Measurements from ENCODE around the gene FCER2.

The FCER2 gene

DNA sequence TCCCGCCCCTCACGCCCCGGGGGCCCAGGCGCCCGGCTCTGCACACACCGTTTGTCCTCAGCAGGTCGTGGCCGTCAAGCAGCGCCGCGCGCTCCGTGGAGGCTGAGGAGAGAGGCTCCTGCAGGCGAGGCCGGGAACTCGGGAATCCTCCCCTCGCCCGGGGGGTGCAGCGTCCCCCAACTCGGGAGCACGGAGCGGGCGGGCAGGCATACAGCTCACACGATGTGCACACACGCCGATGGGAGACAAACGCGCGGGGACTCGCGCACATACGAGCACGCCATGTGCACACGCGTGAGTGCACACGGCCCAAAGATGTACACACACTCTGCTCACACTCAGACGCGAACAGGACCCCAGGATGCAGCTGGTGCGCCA lies 29.3 kb upstream of the FCER2 start:
- no peak for DNase-seq
- Histone ChIP-seq H2AFZ (ENCODE audit: low read length) (no peak overlapping the region), H3K79me2 (ENCODE audit: low read length) (no peaks in the 10 kb centered on the region), H4K20me1 (ENCODE audit: insufficient read depth, low read length) (no peaks in the 10 kb centered on the region), H3K27ac (ENCODE audit: low read length) (no peak overlapping the region), H3K9me3 (replicated peaks; ENCODE audit: insufficient read depth, low read length) (no peaks in the 10 kb centered on the region), H3K36me3 (replicated peaks; ENCODE audit: insufficient read depth, low read length) (no peaks in the 10 kb centered on the region), H3K4me2 (ENCODE audit: low read depth, low read length) (no peak overlapping the region), H3K4me1 (ENCODE audit: low read length) (no peaks in the 10 kb centered on the region), H3K9ac (ENCODE audit: low read length) (no peak overlapping the region), H3F3A (ENCODE audit: insufficient read depth, low read length) (no peaks in the 10 kb centered on the region), H3K4me3 (ENCODE audit: low read length) (no peak overlapping the region), H3K27me3 (replicated peaks; ENCODE audit: insufficient read depth, low read length) (peaks cover 91% of the 10 kb centered on the region), H3K9me2 (replicated peaks; ENCODE audit: insufficient read depth, low read length) (no peaks in the 10 kb centered on the region)
- TF ChIP-seq EZH2phosphoT487 (IDR thresholded peaks at IDR 0.05; ENCODE audit: low read length) (no peak), CTCF (IDR thresholded peaks at IDR 0.05; ENCODE audit: low read length) (no peak)

GRCh38 chr19:7730286-7731217 lies 28.6 kb upstream of the FCER2 start:
- no peaks in the 10 kb centered on the region for H3K79me2 ChIP-seq (ENCODE audit: low read length)
- peaks cover 91% of the 10 kb centered on the region for H3K27me3 ChIP-seq (replicated peaks; ENCODE audit: insufficient read depth, low read length)

DNA sequence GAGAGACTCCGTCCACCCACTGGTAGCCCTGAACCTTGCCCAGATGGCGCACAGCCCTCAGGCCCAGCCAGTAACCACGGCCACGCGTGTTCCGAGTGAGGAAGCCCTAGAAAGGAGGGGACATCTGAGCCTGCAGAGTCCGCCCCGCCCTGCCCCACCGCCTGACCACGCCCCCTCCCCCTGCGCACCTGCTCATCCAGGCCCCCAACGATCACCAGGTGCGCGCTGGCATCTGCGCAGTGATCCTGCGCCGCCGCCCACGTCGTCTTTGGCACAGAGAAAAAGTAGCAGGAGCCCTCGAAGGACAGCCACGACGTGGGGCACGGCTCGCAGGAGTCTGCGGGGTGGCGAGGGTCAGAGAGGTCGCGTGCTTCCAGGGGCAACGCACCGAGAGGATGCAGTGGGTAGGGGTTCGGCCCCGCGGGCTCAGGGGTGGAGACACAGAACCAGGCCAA lies 27.9 kb upstream of the FCER2 start:
- H3F3A ChIP-seq (ENCODE audit: insufficient read depth, low read length), result no peaks in the 10 kb centered on the region
- H3K27me3 ChIP-seq (replicated peaks; ENCODE audit: insufficient read depth, low read length), result peaks cover 91% of the 10 kb centered on the region
- no peaks in the 10 kb centered on the region for H3K79me2 ChIP-seq (ENCODE audit: low read length)
- DNase-seq, result no peak
- TF ChIP-seq EZH2phosphoT487 (IDR thresholded peaks at IDR 0.05; ENCODE audit: low read length), result no peak
- no peak for TF ChIP-seq CTCF (IDR thresholded peaks at IDR 0.05; ENCODE audit: low read length)
- no peak for TF ChIP-seq EZH2 (optimal IDR thresholded peaks at IDR 0.05; ENCODE audit: low read depth, low read length)
- H3K4me1 ChIP-seq (ENCODE audit: low read length), result no peaks in the 10 kb centered on the region
- no peak overlapping the region for H2AFZ ChIP-seq (ENCODE audit: low read length)
- no peaks in the 10 kb centered on the region for H3K9me3 ChIP-seq (replicated peaks; ENCODE audit: insufficient read depth, low read length)
- H3K4me2 ChIP-seq (ENCODE audit: low read depth, low read length), result no peak overlapping the region
- no peaks in the 10 kb centered on the region for H3K9me2 ChIP-seq (replicated peaks; ENCODE audit: insufficient read depth, low read length)
- H3K36me3 ChIP-seq (replicated peaks; ENCODE audit: insufficient read depth, low read length), result no peaks in the 10 kb centered on the region
- H4K20me1 ChIP-seq (ENCODE audit: insufficient read depth, low read length), result no peaks in the 10 kb centered on the region
- no peak overlapping the region for H3K9ac ChIP-seq (ENCODE audit: low read length)
- H3K27ac ChIP-seq (ENCODE audit: low read length), result no peak overlapping the region
- no peak overlapping the region for H3K4me3 ChIP-seq (ENCODE audit: low read length)

More at GRCh38 chr19:7730286-7731217, 28.6 kb upstream of the FCER2 start:
- H2AFZ ChIP-seq (ENCODE audit: low read length), result no peak overlapping the region
- TF ChIP-seq EZH2 (optimal IDR thresholded peaks at IDR 0.05; ENCODE audit: low read depth, low read length) (no peak), EZH2phosphoT487 (IDR thresholded peaks at IDR 0.05; ENCODE audit: low read length) (no peak), CTCF (IDR thresholded peaks at IDR 0.05; ENCODE audit: low read length) (no peak)
- DNase-seq, result no peak
- no peaks in the 10 kb centered on the region for H3K4me1 ChIP-seq (ENCODE audit: low read length)
- no peak overlapping the region for H3K27ac ChIP-seq (ENCODE audit: low read length)
- H3K9me2 ChIP-seq (replicated peaks; ENCODE audit: insufficient read depth, low read length), result no peaks in the 10 kb centered on the region
- H3K36me3 ChIP-seq (replicated peaks; ENCODE audit: insufficient read depth, low read length), result no peaks in the 10 kb centered on the region
- no peaks in the 10 kb centered on the region for H3F3A ChIP-seq (ENCODE audit: insufficient read depth, low read length)
- H3K9me3 ChIP-seq (replicated peaks; ENCODE audit: insufficient read depth, low read length), result no peaks in the 10 kb centered on the region
- H3K4me2 ChIP-seq (ENCODE audit: low read depth, low read length), result no peak overlapping the region
- no peak overlapping the region for H3K4me3 ChIP-seq (ENCODE audit: low read length)
- no peak overlapping the region for H3K9ac ChIP-seq (ENCODE audit: low read length)
- H4K20me1 ChIP-seq (ENCODE audit: insufficient read depth, low read length), result no peaks in the 10 kb centered on the region
